T-helper 17 cell (primary cell): ENCODE results near the gene ASGR2. TPM values are rescaled to one million over a fixed set of nuclear protein-coding genes. Genes with fewer than 3 reads are reported as not detected.

Experiments
- ATAC-seq: fragments of 150-1000 bp; cut with Tn5 transposase; 2 replicates; pipeline ENCODE4 v1.10.0; 2021; ENCODE audit warnings: mild to moderate bottlenecking, moderate library complexity
- DNase-seq, 3 donors: peaks; one replicate each; pipeline versions ENCODE4 v3.0.0 to v3.0.0-alpha.2; 2020 to 2021
- H3K9me3 ChIP-seq: one replicate; pipeline ENCODE4 v1.7.0; 2013; ENCODE audit warnings: low read length, mild to moderate bottlenecking; ENCODE audit not compliant: control insufficient read depth, poor library complexity, severe bottlenecking
- H3K27ac Mint-ChIP-seq: one replicate; pipeline ENCODE4 v1.8.0; 2022; ENCODE audit warnings: mild to moderate bottlenecking, moderate library complexity, mixed read lengths
- H3K27me3 Mint-ChIP-seq: one replicate; pipeline ENCODE4 v1.8.0; 2022; ENCODE audit warnings: mixed read lengths
- H3K36me3 Mint-ChIP-seq: one replicate; pipeline ENCODE4 v1.8.0; 2022; ENCODE audit warnings: low read depth, mixed read lengths
- H3K4me1 Mint-ChIP-seq: one replicate; pipeline ENCODE4 v1.8.0; 2022; ENCODE audit warnings: mild to moderate bottlenecking, mixed read lengths
- H3K4me3 Mint-ChIP-seq: one replicate; pipeline ENCODE4 v1.8.0; 2022; ENCODE audit warnings: mild to moderate bottlenecking, moderate library complexity, mixed read lengths
- total RNA-seq, 4 donors: library from RNA in 2 of 4; stranded (reverse) in 2 of 4; gene quantifications; one replicate each; pipeline ENCODE4 v1.2.3 and lab custom pipeline; 2022 to 2026

The ASGR2 gene
- total RNA-seq, 2 donors from 2014 or later, result 0.67 to 0.78 TPM

DNA sequence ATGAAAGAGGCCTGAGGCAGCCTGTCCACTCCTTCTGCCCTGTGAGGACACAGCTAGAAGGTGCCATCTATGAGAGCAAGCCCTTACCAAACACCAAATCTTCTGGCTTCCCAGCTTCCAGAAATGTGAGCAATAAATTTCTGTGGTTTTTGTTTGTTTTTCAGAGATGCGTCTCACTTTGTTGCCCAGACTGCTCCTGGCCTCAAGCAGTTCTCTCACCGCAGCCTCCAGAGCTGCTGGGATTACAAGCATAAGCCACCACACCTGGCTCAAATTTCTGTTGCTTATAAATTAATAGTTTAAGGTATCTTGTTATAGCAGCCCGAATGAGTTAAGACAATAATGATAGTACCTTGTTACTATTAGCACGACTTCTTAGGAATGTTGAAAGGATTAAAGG, 58.2 kb downstream of the ASGR2 start:
- H3K27ac Mint-ChIP-seq, result no peak overlapping the region
- no peak for DNase-seq
- no peaks in the 10 kb centered on the region for H3K36me3 Mint-ChIP-seq
- H3K4me3 Mint-ChIP-seq, result no peak overlapping the region
- H3K27me3 Mint-ChIP-seq, result peaks cover 7% of the 10 kb centered on the region
- H3K4me1 Mint-ChIP-seq, result peaks cover 9% of the 10 kb centered on the region
- no peaks in the 10 kb centered on the region for H3K9me3 ChIP-seq
- no peak for ATAC-seq

Other genes with a start within 250 kb of the ASGR2 start
- 10 to 100 TPM in 1 of 2 donors, 1 to 10 TPM in 1; 1.2 to 32.0 TPM for gene ALOX12, start 118.8 kb downstream of the ASGR2 start, total RNA-seq
- gene RNASEK, start 102.2 kb downstream of the ASGR2 start, total RNA-seq, result 100 to 1,000 TPM; 141 to 150 TPM
- gene BCL6B, start 91.8 kb downstream of the ASGR2 start, total RNA-seq, result under 1 TPM in 1 of 2 donors, not detected in 1; 0.17 TPM
- 1 to 10 TPM; 3.3 to 4.6 TPM for gene SLC16A13, start 78.8 kb downstream of the ASGR2 start, total RNA-seq
- under 1 TPM in 1 of 2 donors, not detected in 1; 0.40 TPM for gene SLC16A11, start 70.7 kb downstream of the ASGR2 start, total RNA-seq
- gene CLEC10A, start 34.6 kb downstream of the ASGR2 start, total RNA-seq, result 1 to 10 TPM in 1 of 2 donors, under 1 TPM in 1; 0.40 to 7.1 TPM
- gene ASGR1, start 64.5 kb upstream of the ASGR2 start, total RNA-seq, result under 1 TPM; 0.42 to 0.92 TPM
- gene DLG4, start 105.0 kb upstream of the ASGR2 start, total RNA-seq, result 10 to 100 TPM in 1 of 2 donors, 1 to 10 TPM in 1; 9.8 to 16.1 TPM
- 100 to 1,000 TPM; 268 to 279 TPM for gene ACADVL, start 105.1 kb upstream of the ASGR2 start, total RNA-seq
- gene DVL2, start 119.7 kb upstream of the ASGR2 start, total RNA-seq, result 10 to 100 TPM; 37.0 to 46.9 TPM
- gene PHF23, start 124.6 kb upstream of the ASGR2 start, total RNA-seq, result 10 to 100 TPM; 19.2 to 23.2 TPM
- gene GABARAP, start 127.6 kb upstream of the ASGR2 start, total RNA-seq, result 100 to 1,000 TPM; 212 to 247 TPM
- gene CTDNEP1, start 136.9 kb upstream of the ASGR2 start, total RNA-seq, result 100 to 1,000 TPM; 112 to 115 TPM
- gene ELP5, start 137.4 kb upstream of the ASGR2 start, total RNA-seq, result 10 to 100 TPM; 43.0 to 51.0 TPM
- gene CLDN7, start 147.7 kb upstream of the ASGR2 start, total RNA-seq, result 1 to 10 TPM in 1 of 2 donors, under 1 TPM in 1; 0.78 to 1.2 TPM
- gene SLC2A4, start 166.9 kb upstream of the ASGR2 start, total RNA-seq, result not detected
- not detected for gene YBX2, start 179.8 kb upstream of the ASGR2 start, total RNA-seq
- 100 to 1,000 TPM; 496 to 601 TPM for gene EIF5A, start 192.8 kb upstream of the ASGR2 start, total RNA-seq
- 100 to 1,000 TPM in 1 of 2 donors, 10 to 100 TPM in 1; 96.5 to 104 TPM for gene GPS2, start 200.5 kb upstream of the ASGR2 start, total RNA-seq
- 10 to 100 TPM; 29.9 to 43.8 TPM for gene NEURL4, start 214.5 kb upstream of the ASGR2 start, total RNA-seq
- 100 to 1,000 TPM; 641 to 702 TPM for gene ACAP1, start 221.7 kb upstream of the ASGR2 start, total RNA-seq
- 1 to 10 TPM; 1.6 to 2.7 TPM for gene KCTD11, start 237.3 kb upstream of the ASGR2 start, total RNA-seq
- not detected for gene TMEM95, start 240.3 kb upstream of the ASGR2 start, total RNA-seq